Measurements from ENCODE around the gene ENOX2.

GRCh38 chrX:130878350-130879341, 24.4 kb downstream of the ENOX2 start:
- TF ChIP-seq, protein P1, sequence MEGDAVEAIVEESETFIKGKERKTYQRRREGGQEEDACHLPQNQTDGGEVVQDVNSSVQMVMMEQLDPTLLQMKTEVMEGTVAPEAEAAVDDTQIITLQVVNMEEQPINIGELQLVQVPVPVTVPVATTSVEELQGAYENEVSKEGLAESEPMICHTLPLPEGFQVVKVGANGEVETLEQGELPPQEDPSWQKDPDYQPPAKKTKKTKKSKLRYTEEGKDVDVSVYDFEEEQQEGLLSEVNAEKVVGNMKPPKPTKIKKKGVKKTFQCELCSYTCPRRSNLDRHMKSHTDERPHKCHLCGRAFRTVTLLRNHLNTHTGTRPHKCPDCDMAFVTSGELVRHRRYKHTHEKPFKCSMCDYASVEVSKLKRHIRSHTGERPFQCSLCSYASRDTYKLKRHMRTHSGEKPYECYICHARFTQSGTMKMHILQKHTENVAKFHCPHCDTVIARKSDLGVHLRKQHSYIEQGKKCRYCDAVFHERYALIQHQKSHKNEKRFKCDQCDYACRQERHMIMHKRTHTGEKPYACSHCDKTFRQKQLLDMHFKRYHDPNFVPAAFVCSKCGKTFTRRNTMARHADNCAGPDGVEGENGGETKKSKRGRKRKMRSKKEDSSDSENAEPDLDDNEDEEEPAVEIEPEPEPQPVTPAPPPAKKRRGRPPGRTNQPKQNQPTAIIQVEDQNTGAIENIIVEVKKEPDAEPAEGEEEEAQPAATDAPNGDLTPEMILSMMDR (IDR thresholded peaks at IDR 0.05) = no peak
- TF ChIP-seq POLR2A (IDR thresholded peaks at IDR 0.05) = no peak

Measured in gastroesophageal sphincter (tissue), 3 donors.